IMR-90 (cell line): ENCODE measurements around the gene MILR1. TPM values are rescaled to one million over a fixed set of nuclear protein-coding genes. Genes with fewer than 3 reads are reported as not detected.

Source experiments
- ATAC-seq: fragments of 200-7000 bp; cut with Tn5 transposase; 2 replicates; pipeline ENCODE4 v1.9.1; 2020; ENCODE audit warnings: low read depth, mild to moderate bottlenecking, moderate library complexity
- BruUV-seq: library from RNA; stranded (reverse); fragments of 400-500 nt; replicated peaks from 2 replicates; lab custom pipeline; 2021; lab: Mats Ljungman, UMichigan
- CTCF ChIA-PET: fragments of 300-600 bp; formaldehyde crosslinking; extraction: SDS; loops from one replicate; lab custom pipeline; 2021; ENCODE audit warnings: antibody characterized with exemption; lab: Yijun Ruan, JAX
- POLR2A ChIA-PET: fragments of 300-600 bp; sonication (Branson Sonifier 250); formaldehyde crosslinking; loops from one replicate; lab custom pipeline; 2022; ENCODE audit warnings: antibody characterized with exemption; ENCODE audit not compliant: unreplicated experiment; lab: Charles Lee
- DNase-seq: peaks from one replicate; pipeline ENCODE4 v3.0.0; 2013
- H2AFZ ChIP-seq: replicated peaks from 2 replicates; pipeline ENCODE3; 2013; ENCODE audit warnings: low read length, mild to moderate bottlenecking; ENCODE audit not compliant: poor library complexity
- H2AK5ac ChIP-seq: 2 replicates; pipeline ENCODE4 v1.6.1; 2013; ENCODE audit warnings: low read depth, low read length, inconsistent platforms
- H2AK9ac ChIP-seq: replicated peaks from 2 replicates; pipeline ENCODE3; 2013; ENCODE audit warnings: mild to moderate bottlenecking, low read depth, low read length, moderate library complexity; ENCODE audit not compliant: poor library complexity
- H2BK120ac ChIP-seq: 2 replicates; pipeline ENCODE4 v1.6.1; 2013; ENCODE audit warnings: low read depth, low read length, inconsistent platforms
- H2BK15ac ChIP-seq: 3 replicates; pipeline ENCODE4 v1.6.1; 2013; ENCODE audit warnings: low read depth, low read length, inconsistent platforms
- H2BK20ac ChIP-seq: 2 replicates; pipeline ENCODE4 v1.6.1; 2013; ENCODE audit warnings: low read depth, mild to moderate bottlenecking, inconsistent platforms, low read length, moderate library complexity
- H2BK5ac ChIP-seq: 2 replicates; pipeline ENCODE4 v1.6.1; 2013; ENCODE audit warnings: mild to moderate bottlenecking, low read depth, low read length, inconsistent platforms; ENCODE audit not compliant: poor library complexity, severe bottlenecking
- H3K14ac ChIP-seq: replicated peaks from 2 replicates; pipeline ENCODE4 v1.6.1; 2013; ENCODE audit warnings: low read depth, low read length, inconsistent platforms
- H3K18ac ChIP-seq: 2 replicates; pipeline ENCODE4 v1.6.1; 2013; ENCODE audit warnings: low read depth, low read length, control low read depth
- H3K23ac ChIP-seq: 2 replicates; pipeline ENCODE4 v1.6.1; 2013; ENCODE audit warnings: low read depth, low read length, inconsistent platforms
- H3K27ac ChIP-seq: 2 replicates; pipeline ENCODE4 v1.5.1; 2013; ENCODE audit warnings: mild to moderate bottlenecking, control low read depth, low read length; ENCODE audit not compliant: insufficient read depth
- H3K27me3 ChIP-seq: 2 replicates; pipeline ENCODE4 v1.6.1; 2013; ENCODE audit warnings: low read length; ENCODE audit not compliant: control insufficient read depth, insufficient read depth
- H3K36me3 ChIP-seq: 2 replicates; pipeline ENCODE4 v1.6.1; 2013; ENCODE audit warnings: low read length, mixed read lengths; ENCODE audit not compliant: control insufficient read depth, insufficient read depth
- H3K4ac ChIP-seq: 2 replicates; pipeline ENCODE4 v1.6.1; 2013; ENCODE audit warnings: low read depth, low read length, inconsistent platforms
- H3K4me1 ChIP-seq: 2 replicates; pipeline ENCODE4 v1.6.1; 2013; ENCODE audit warnings: low read length, mixed read lengths; ENCODE audit not compliant: control insufficient read depth, insufficient read depth
- H3K4me2 ChIP-seq: 2 replicates; pipeline ENCODE4 v1.6.1; 2013; ENCODE audit warnings: low read depth, mild to moderate bottlenecking, control low read depth, low read length, moderate library complexity
- H3K4me3 ChIP-seq: 2 replicates; pipeline ENCODE4 v1.5.1; 2013; ENCODE audit warnings: low read depth, mild to moderate bottlenecking, control low read depth, low read length, moderate library complexity; ENCODE audit not compliant: insufficient read depth
- H3K56ac ChIP-seq: 2 replicates; pipeline ENCODE4 v1.6.1; 2013; ENCODE audit warnings: low read length, inconsistent platforms; ENCODE audit not compliant: insufficient read depth; ENCODE audit errors: extremely low read depth
- H3K79me1 ChIP-seq, 2 experiments: 2 replicates each; pipeline ENCODE4 v1.6.1; 2013; ENCODE audit warnings: low read length in 2 of 2, inconsistent platforms in 1 of 2, low read depth in 1 of 2
- H3K9ac ChIP-seq: 2 replicates; pipeline ENCODE4 v1.6.1; 2013; ENCODE audit warnings: low read depth, low read length, control low read depth
- H3K9me1 ChIP-seq: 2 replicates; pipeline ENCODE4 v1.6.1; 2013; ENCODE audit warnings: low read length, inconsistent platforms; ENCODE audit not compliant: insufficient read depth
- H3K9me3 ChIP-seq: 2 replicates; pipeline ENCODE4 v1.6.1; 2013; ENCODE audit warnings: low read length; ENCODE audit not compliant: control insufficient read depth, insufficient read depth
- H4K20me1 ChIP-seq: 2 replicates; pipeline ENCODE4 v1.6.1; 2013; ENCODE audit warnings: low read length, inconsistent platforms; ENCODE audit not compliant: insufficient read depth
- H4K5ac ChIP-seq: 2 replicates; pipeline ENCODE4 v1.6.1; 2013; ENCODE audit warnings: mild to moderate bottlenecking, low read depth, low read length, control low read depth
- H4K8ac ChIP-seq, 2 experiments: 2 replicates each; pipeline ENCODE4 v1.6.1; 2013; ENCODE audit warnings: low read depth in 2 of 2, low read length in 2 of 2, control low read depth in 1 of 2, inconsistent platforms in 1 of 2
- H4K91ac ChIP-seq: 2 replicates; pipeline ENCODE4 v1.6.1; 2013; ENCODE audit warnings: low read depth, low read length, inconsistent platforms; ENCODE audit not compliant: insufficient read depth
- BHLHE40 ChIP-seq: fragments of 150-350 bp; IDR thresholded peaks from 2 replicates; pipeline ENCODE4 v1.6.1; 2016; ENCODE audit warnings: mild to moderate bottlenecking, low read depth, low read length
- CEBPB ChIP-seq: IDR thresholded peaks from 2 replicates; pipeline ENCODE4 v1.6.1; 2012; ENCODE audit warnings: low read depth, low read length, improper control_type of control experiment
- CHD1 ChIP-seq: IDR thresholded peaks from 2 replicates; pipeline ENCODE4 v1.6.1; 2012; ENCODE audit warnings: low read depth, low read length, improper control_type of control experiment
- CTCF ChIP-seq: conservative IDR thresholded peaks from 2 replicates; pipeline ENCODE4 v1.5.1; 2012; ENCODE audit warnings: mild to moderate bottlenecking, low read depth, low read length, improper control_type of control experiment
- FOS ChIP-seq: fragments of 150-350 bp; IDR thresholded peaks from 2 replicates; pipeline ENCODE4 v1.6.1; 2016; ENCODE audit warnings: low read depth, low read length
- MAZ ChIP-seq: IDR thresholded peaks from 2 replicates; pipeline ENCODE4 v1.6.1; 2012; ENCODE audit warnings: low read depth, mild to moderate bottlenecking, low read length, improper control_type of control experiment, moderate library complexity, borderline replicate concordance
- MXI1 ChIP-seq: IDR thresholded peaks from 2 replicates; pipeline ENCODE4 v1.6.1; 2012; ENCODE audit warnings: low read depth, mild to moderate bottlenecking, low read length, moderate library complexity, borderline replicate concordance
- NFE2L2 ChIP-seq: fragments of 150-350 bp; IDR thresholded peaks from 2 replicates; pipeline ENCODE4 v1.6.1; 2016; ENCODE audit warnings: low read depth, mild to moderate bottlenecking, low read length
- POLR2A ChIP-seq: IDR thresholded peaks from 2 replicates; pipeline ENCODE4 v1.6.1; 2012; ENCODE audit warnings: mild to moderate bottlenecking, low read depth, low read length
- RAD21 ChIP-seq: IDR thresholded peaks from 2 replicates; pipeline ENCODE4 v1.6.1; 2012; ENCODE audit warnings: low read length, improper control_type of control experiment
- RCOR1 ChIP-seq: IDR thresholded peaks from 2 replicates; pipeline ENCODE4 v1.6.1; 2012; ENCODE audit warnings: mild to moderate bottlenecking, low read length, improper control_type of control experiment; ENCODE audit not compliant: insufficient replicate concordance
- RFX5 ChIP-seq: IDR thresholded peaks from 2 replicates; pipeline ENCODE4 v1.8.0; 2012; ENCODE audit warnings: low read depth, mild to moderate bottlenecking, low read length, moderate library complexity
- SMC3 ChIP-seq: fragments of 150-350 bp; IDR thresholded peaks from 2 replicates; pipeline ENCODE4 v1.6.1; 2016; ENCODE audit warnings: low read depth, mild to moderate bottlenecking, antibody characterized with exemption, low read length, moderate library complexity
- WGBS, 2 experiments: methylation state at CpG; one replicate each; pipeline versions ENCODE4 v1.1.5 to v1.1.7; 2013; ENCODE audit warnings: missing lambda C conversion rate in 2 of 2; ENCODE audit not compliant: insufficient read length in 1 of 2; ENCODE audit errors: extremely low coverage in 2 of 2; 5-methylcytosine and 5-hydroxymethylcytosine counted together
- dilution Hi-C: fragments of 300-500 bp; cut with HindIII; formaldehyde crosslinking; loops from one replicate; pipeline ENCODE4 v1.14.3; 2018; ENCODE audit warnings: low sequenced_read_pairs; ENCODE audit not compliant: unreplicated experiment
- in situ Hi-C: fragments of 300-500 bp; cut with MboI; formaldehyde crosslinking; loops from 3 replicates; pipeline ENCODE4 v1.14.3; 2019; ENCODE audit warnings: low sequenced_read_pairs, inconsistent platforms, mixed read lengths
- intact Hi-C: fragments of 100-400 bp; cut with micrococcal nuclease; formaldehyde crosslinking; loops from 2 replicates; pipeline ENCODE4 v1.10.0; 2022
- polyA plus RNA-seq, 3 experiments: library from polyadenylated mRNA; depleted of rRNA; stranded (reverse); fragments of >200 nt; gene quantifications; 2 replicates each; pipeline ENCODE4 v1.2.3, GENCODE V29; 2012; ENCODE audit warnings: low replicate concordance in 1 of 3
- total RNA-seq: library from RNA; depleted of rRNA; stranded (reverse); fragments of >200 nt; gene quantifications from 2 replicates; pipeline ENCODE4 v1.2.3, GENCODE V29; 2012
- TF ChIP-seq, protein P1 (sequence below): fragments of 150-350 bp; IDR thresholded peaks from 2 replicates; pipeline ENCODE4 v1.6.1; 2016; ENCODE audit warnings: low read depth, mild to moderate bottlenecking, low read length, moderate library complexity, borderline replicate concordance
- TF ChIP-seq, protein P2 (sequence below): fragments of 150-350 bp; IDR thresholded peaks from 2 replicates; pipeline ENCODE4 v1.6.1; 2017; ENCODE audit warnings: mild to moderate bottlenecking, antibody characterized with exemption, low read length, low read depth

Gene MILR1
- total and polyA plus RNA-seq, 2 of the 4 experiments (the other 2 are of a cell fraction) = 0.36 to 0.44 TPM

DNA sequence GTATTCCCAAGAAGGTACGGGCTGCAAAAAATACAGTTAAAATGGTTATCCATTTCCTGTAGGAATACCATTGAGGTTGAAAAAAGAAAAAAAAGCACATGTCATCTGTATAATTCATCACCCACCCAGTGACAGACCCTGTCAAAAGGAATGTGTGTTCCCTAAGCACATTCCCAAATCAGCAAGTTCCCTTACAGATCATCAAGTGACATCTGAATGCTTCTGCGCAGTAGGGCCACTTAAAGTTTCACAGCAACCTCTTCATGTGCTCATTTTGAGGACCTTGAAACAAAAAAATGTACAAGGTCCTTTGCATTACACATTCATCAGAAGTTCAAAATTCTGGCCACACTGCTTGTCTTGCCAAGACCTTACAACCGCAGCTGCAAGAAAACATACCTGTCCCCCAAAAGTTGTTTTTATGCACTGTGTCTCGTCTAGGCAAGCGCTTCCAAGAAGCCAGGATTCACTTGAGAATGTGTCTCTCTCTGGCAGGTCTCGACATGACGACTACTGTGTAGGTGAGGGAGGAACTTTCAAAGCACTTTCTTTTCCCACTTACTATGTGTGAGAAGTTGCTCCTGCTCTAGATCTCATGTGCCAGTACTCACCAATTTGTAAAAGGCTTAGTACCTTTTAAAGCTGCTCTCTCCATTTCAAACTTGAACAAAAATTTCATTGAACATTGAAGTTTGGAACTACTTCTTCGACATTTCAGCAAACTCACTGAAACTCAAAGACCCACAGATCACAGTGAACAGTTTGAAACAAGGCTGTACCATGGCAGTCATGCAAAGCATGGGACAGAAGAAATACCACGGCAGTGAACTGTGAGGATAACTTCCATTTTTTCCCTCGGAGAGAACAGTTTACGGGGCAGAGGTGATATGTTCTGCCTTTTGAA lies 52.2 kb downstream of the MILR1 start:
- H2BK20ac ChIP-seq = no peak overlapping the region
- H3K18ac ChIP-seq = no peak overlapping the region
- no peak overlapping the region for H2AFZ ChIP-seq
- no TSS peak for BruUV-seq
- H2AK5ac ChIP-seq = no peak overlapping the region
- no peak overlapping the region for H3K23ac ChIP-seq
- H4K20me1 ChIP-seq = peaks cover 84% of the 10 kb centered on the region
- intact Hi-C loops = no loop called here
- no peak overlapping the region for H3K4me2 ChIP-seq
- H3K4me3 ChIP-seq = no peak overlapping the region
- in situ Hi-C loops = no loop called here
- no peaks in the 10 kb centered on the region for H3K9me3 ChIP-seq
- POLR2A ChIA-PET = no interaction called here
- H3K9ac ChIP-seq = no peak overlapping the region
- no peak overlapping the region for H2AK9ac ChIP-seq
- H2BK5ac ChIP-seq = no peak overlapping the region
- H2BK120ac ChIP-seq = no peak overlapping the region
- H3K9me1 ChIP-seq = peaks cover 3% of the 10 kb centered on the region; the same call in 1 of the 2 replicates
- H3K36me3 ChIP-seq = peaks cover 52% of the 10 kb centered on the region
- DNase-seq = no peak
- no peak overlapping the region for H4K5ac ChIP-seq
- ATAC-seq = no peak
- no peak overlapping the region for H3K14ac ChIP-seq
- H4K8ac ChIP-seq = no peak overlapping the region
- dilution Hi-C loops = no loop called here
- WGBS, 2 experiments = 90% methylated on average over 2 of the region's 11 CpGs; no CpG with 5 or more reads in 1 of the 2 experiments
- no peak overlapping the region for H4K91ac ChIP-seq
- H2BK15ac ChIP-seq = no peak overlapping the region
- CTCF ChIA-PET = no interaction called here
- no peak overlapping the region for H3K27ac ChIP-seq
- no peak overlapping the region for H3K4ac ChIP-seq
- H3K4me1 ChIP-seq = peaks cover 2% of the 10 kb centered on the region; the same call in 1 of the 2 replicates
- H3K27me3 ChIP-seq = no peaks in the 10 kb centered on the region
- no peak overlapping the region for H3K56ac ChIP-seq
- H3K79me1 ChIP-seq = peaks cover 25 to 56% of the 10 kb centered on the region in 2 experiments
- no peak for TF ChIP-seq CTCF
- no peak for TF ChIP-seq MXI1
- no peak for TF ChIP-seq RAD21
- no peak for TF ChIP-seq CEBPB
- no peak for TF ChIP-seq MAZ
- no peak for TF ChIP-seq CHD1
- TF ChIP-seq SMC3 = no peak
- no peak for TF ChIP-seq RCOR1
- TF ChIP-seq POLR2A = no peak
- TF ChIP-seq RFX5 = no peak
- TF ChIP-seq BHLHE40 = no peak
- TF ChIP-seq NFE2L2 = no peak
- TF ChIP-seq, protein P1, sequence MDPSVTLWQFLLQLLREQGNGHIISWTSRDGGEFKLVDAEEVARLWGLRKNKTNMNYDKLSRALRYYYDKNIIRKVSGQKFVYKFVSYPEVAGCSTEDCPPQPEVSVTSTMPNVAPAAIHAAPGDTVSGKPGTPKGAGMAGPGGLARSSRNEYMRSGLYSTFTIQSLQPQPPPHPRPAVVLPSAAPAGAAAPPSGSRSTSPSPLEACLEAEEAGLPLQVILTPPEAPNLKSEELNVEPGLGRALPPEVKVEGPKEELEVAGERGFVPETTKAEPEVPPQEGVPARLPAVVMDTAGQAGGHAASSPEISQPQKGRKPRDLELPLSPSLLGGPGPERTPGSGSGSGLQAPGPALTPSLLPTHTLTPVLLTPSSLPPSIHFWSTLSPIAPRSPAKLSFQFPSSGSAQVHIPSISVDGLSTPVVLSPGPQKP = no peak
- TF ChIP-seq FOS = no peak
- TF ChIP-seq, protein P2, sequence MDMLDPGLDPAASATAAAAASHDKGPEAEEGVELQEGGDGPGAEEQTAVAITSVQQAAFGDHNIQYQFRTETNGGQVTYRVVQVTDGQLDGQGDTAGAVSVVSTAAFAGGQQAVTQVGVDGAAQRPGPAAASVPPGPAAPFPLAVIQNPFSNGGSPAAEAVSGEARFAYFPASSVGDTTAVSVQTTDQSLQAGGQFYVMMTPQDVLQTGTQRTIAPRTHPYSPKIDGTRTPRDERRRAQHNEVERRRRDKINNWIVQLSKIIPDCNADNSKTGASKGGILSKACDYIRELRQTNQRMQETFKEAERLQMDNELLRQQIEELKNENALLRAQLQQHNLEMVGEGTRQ = no peak
